SU-DHL-6 (cell line): ENCODE data around the gene COL23A1.

ENCODE experiments used
- H2AFZ ChIP-seq: fragments of 200-600 bp; sonication (generic); 2 replicates; pipeline ENCODE4 v1.6.1; 2014; ENCODE audit warnings: low read depth, mild to moderate bottlenecking, moderate library complexity, mixed read lengths, antibody characterized with exemption, low read length; ENCODE audit not compliant: severe bottlenecking
- H3F3A ChIP-seq: fragments of 200-600 bp; shearing (Covaris generic); 2 replicates; pipeline ENCODE4 v1.6.0; 2016; ENCODE audit warnings: antibody characterized with exemption, mild to moderate bottlenecking; ENCODE audit not compliant: insufficient read depth
- H3K27ac ChIP-seq: fragments of 200-600 bp; sonication (generic); 2 replicates; pipeline ENCODE4 v1.5.1; 2016; ENCODE audit warnings: low read depth, mild to moderate bottlenecking, low read length, moderate library complexity, mixed read lengths
- H3K27me3 ChIP-seq: fragments of 200-600 bp; sonication (generic), shearing (Covaris generic); 2 replicates; pipeline ENCODE4 v1.6.0; 2014; ENCODE audit warnings: mild to moderate bottlenecking, low read length
- H3K36me3 ChIP-seq: fragments of 200-600 bp; sonication (generic); 2 replicates; pipeline ENCODE4 v1.6.1; 2014; ENCODE audit warnings: mild to moderate bottlenecking, low read length, mixed read lengths
- H3K4me2 ChIP-seq: fragments of 300-600, 200-600 bp; shearing (Covaris generic), sonication (generic); 2 replicates; pipeline ENCODE4 v1.6.0; 2014; ENCODE audit warnings: low read length, low read depth, mild to moderate bottlenecking; ENCODE audit not compliant: poor library complexity, severe bottlenecking
- H3K4me3 ChIP-seq: fragments of 200-600 bp; sonication (generic); 2 replicates; pipeline ENCODE4 v1.5.1; 2014; ENCODE audit warnings: antibody characterized with exemption, low read length, mild to moderate bottlenecking, mixed read lengths; ENCODE audit not compliant: insufficient read depth, poor library complexity, severe bottlenecking
- H3K79me2 ChIP-seq: fragments of 200-600 bp; sonication (generic); 2 replicates; pipeline ENCODE4 v1.6.1; 2014; ENCODE audit warnings: mild to moderate bottlenecking, low read length, moderate library complexity; ENCODE audit not compliant: insufficient read depth
- H3K9ac ChIP-seq: fragments of 200-600 bp; sonication (generic); 2 replicates; pipeline ENCODE4 v1.7.0; 2014; ENCODE audit warnings: mild to moderate bottlenecking, low read length
- H3K9me2 ChIP-seq: fragments of 200-600 bp; sonication (generic); replicated peaks from 2 replicates; pipeline ENCODE4 v1.6.1; 2014; ENCODE audit warnings: low read length; ENCODE audit not compliant: insufficient read depth
- H3K9me3 ChIP-seq: fragments of 200-600 bp; sonication (generic); 2 replicates; pipeline ENCODE4 v1.6.1; 2014; ENCODE audit warnings: low read length, mixed read lengths; ENCODE audit not compliant: insufficient read depth
- H4K20me1 ChIP-seq: fragments of 200-600 bp; sonication (generic); 2 replicates; pipeline ENCODE4 v1.6.1; 2014; ENCODE audit warnings: low read depth, mild to moderate bottlenecking, antibody characterized with exemption, low read length, moderate library complexity, mixed read lengths
- EZH2phosphoT487 ChIP-seq: fragments of 200-600 bp; sonication (generic), shearing (Covaris generic); conservative IDR thresholded peaks from 2 replicates; pipeline ENCODE4 v1.6.1; 2018; ENCODE audit warnings: mild to moderate bottlenecking, antibody characterized with exemption, low read length, moderate library complexity, mixed read lengths
- TF ChIP-seq, protein P1 (sequence below): fragments of 200-600 bp; sonication (generic); IDR thresholded peaks from one replicate; pipeline ENCODE4 v1.5.1; 2017; ENCODE audit warnings: antibody characterized with exemption, mild to moderate bottlenecking, low read length, moderate library complexity; ENCODE audit not compliant: insufficient read depth, poor library complexity, severe bottlenecking

The COL23A1 gene

GRCh38 chr5:178384816-178385495 is 205.2 kb downstream of the COL23A1 start:
- Histone ChIP-seq H3K27ac (no peak overlapping the region), H3K4me2 (no peak overlapping the region)

DNA sequence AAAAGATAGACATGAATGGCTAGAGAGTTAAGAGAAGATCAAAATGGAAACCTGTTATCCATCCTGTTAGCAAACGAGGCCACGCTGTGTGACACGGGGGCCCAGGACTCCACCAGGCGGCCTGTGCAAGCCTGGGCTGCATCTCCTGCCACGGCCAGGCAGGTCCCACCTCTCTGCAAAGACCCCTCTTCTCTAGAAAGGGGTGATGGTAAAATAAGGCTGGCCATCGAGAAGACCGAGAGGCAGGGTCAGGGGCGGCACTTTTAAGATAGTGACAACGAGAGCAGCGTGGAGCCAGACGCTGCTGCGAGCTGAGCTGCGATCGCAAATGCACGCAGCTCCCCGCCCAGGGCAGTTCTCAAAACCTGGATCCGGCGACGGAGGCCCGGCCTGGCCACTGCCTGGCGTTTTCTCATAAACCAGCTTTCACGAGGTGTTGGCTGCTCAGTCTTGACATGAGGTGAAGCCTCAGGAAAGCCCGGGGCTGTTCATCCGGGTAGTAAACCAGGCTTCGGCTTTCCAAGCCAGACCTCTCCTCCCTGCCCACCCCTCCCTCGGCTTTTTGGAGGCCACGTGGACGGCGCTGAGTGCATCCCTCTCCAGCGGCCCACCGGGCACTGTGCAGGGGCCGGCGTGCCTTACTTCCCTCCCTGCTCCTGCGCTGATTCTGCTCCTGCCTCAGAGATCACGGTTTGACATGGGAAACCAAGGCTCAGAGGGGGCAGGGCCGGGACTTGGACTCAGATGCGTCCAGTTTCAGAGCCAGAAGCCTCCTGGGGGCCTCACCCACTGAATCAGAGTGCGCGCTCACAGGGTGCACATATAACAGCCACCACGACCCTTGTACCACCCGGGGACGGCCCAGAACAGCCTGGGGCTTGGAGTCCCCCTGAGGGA is 206.0 kb downstream of the COL23A1 start:
- no peak overlapping the region for H2AFZ ChIP-seq
- no peak overlapping the region for H3K9ac ChIP-seq
- H3K4me2 ChIP-seq = no peak overlapping the region
- no peaks in the 10 kb centered on the region for H3K36me3 ChIP-seq
- TF ChIP-seq EZH2phosphoT487 = no peak
- TF ChIP-seq, protein P1, sequence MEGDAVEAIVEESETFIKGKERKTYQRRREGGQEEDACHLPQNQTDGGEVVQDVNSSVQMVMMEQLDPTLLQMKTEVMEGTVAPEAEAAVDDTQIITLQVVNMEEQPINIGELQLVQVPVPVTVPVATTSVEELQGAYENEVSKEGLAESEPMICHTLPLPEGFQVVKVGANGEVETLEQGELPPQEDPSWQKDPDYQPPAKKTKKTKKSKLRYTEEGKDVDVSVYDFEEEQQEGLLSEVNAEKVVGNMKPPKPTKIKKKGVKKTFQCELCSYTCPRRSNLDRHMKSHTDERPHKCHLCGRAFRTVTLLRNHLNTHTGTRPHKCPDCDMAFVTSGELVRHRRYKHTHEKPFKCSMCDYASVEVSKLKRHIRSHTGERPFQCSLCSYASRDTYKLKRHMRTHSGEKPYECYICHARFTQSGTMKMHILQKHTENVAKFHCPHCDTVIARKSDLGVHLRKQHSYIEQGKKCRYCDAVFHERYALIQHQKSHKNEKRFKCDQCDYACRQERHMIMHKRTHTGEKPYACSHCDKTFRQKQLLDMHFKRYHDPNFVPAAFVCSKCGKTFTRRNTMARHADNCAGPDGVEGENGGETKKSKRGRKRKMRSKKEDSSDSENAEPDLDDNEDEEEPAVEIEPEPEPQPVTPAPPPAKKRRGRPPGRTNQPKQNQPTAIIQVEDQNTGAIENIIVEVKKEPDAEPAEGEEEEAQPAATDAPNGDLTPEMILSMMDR = no peak
- no peaks in the 10 kb centered on the region for H3K9me3 ChIP-seq
- no peaks in the 10 kb centered on the region for H3F3A ChIP-seq
- no peak overlapping the region for H3K27ac ChIP-seq
- no peaks in the 10 kb centered on the region for H3K9me2 ChIP-seq
- no peak overlapping the region for H3K4me3 ChIP-seq
- no peaks in the 10 kb centered on the region for H3K27me3 ChIP-seq
- no peaks in the 10 kb centered on the region for H3K79me2 ChIP-seq
- no peaks in the 10 kb centered on the region for H4K20me1 ChIP-seq

More at GRCh38 chr5:178384816-178385495, 205.2 kb downstream of the COL23A1 start:
- Histone ChIP-seq H2AFZ (no peak overlapping the region), H3K36me3 (no peaks in the 10 kb centered on the region), H3K9ac (no peak overlapping the region), H3K9me2 (no peaks in the 10 kb centered on the region), H3F3A (no peaks in the 10 kb centered on the region), H4K20me1 (no peaks in the 10 kb centered on the region), H3K27me3 (no peaks in the 10 kb centered on the region), H3K79me2 (no peaks in the 10 kb centered on the region), H3K4me3 (no peak overlapping the region), H3K9me3 (no peaks in the 10 kb centered on the region)
- no peak for TF ChIP-seq EZH2phosphoT487
- TF ChIP-seq, protein P1 = no peak

DNA sequence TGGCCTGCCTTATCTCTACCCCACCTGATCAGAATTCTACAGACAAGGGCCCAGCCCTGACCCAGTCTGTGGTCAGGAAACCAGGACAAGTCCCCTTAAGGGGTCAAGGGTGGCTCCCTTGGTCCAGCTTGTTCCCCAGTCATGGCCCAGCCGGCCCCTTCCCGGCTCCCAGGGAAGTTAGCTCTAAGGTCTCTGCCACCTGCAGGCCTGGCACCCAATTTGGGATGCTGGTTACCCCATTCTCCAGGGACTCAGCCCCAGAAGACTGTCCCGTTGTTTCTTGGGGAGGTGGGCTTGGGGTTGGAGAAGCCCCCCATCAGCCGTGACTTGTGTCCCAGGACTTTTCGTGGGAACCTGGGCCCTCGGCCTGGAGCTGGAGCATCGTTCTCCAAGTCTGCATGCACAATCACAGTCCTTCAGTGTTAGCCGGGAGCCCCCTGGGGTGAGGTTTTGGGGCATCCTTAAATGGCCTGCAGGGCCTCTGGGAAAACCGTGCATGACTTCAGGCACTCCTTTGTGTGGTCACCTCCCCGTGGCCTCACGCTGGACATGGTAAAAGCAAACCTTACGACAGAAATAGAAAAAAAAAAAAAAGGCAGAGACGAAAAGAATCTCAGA is 206.8 kb downstream of the COL23A1 start:
- Histone ChIP-seq H3K9me3 (no peaks in the 10 kb centered on the region), H4K20me1 (no peaks in the 10 kb centered on the region), H3K9me2 (no peaks in the 10 kb centered on the region), H3K27ac (no peak overlapping the region), H3K4me3 (no peak overlapping the region), H3K79me2 (no peaks in the 10 kb centered on the region), H2AFZ (no peak overlapping the region), H3K4me2 (no peak overlapping the region), H3K36me3 (no peaks in the 10 kb centered on the region), H3K9ac (no peak overlapping the region), H3F3A (no peaks in the 10 kb centered on the region), H3K27me3 (no peaks in the 10 kb centered on the region)
- no peak for TF ChIP-seq EZH2phosphoT487
- TF ChIP-seq, protein P1 = no peak
